Ovary (tissue), 9 donors: ENCODE results near the gene MATK. TPM values are rescaled to one million over a fixed set of nuclear protein-coding genes. Genes with fewer than 3 reads are reported as not detected.

ENCODE experiments used
- DNase-seq, 5 donors: peaks; one replicate each; pipeline ENCODE4 v3.0.0-alpha.2; 2019 to 2020
- H3K27ac ChIP-seq, 2 donors: fragments of 200-600 bp; one replicate each; pipeline versions ENCODE4 v1.5.1 to v1.8.0; 2019 to 2022
- H3K27me3 ChIP-seq: fragments of 200-600 bp; one replicate; pipeline ENCODE4 v1.8.0; 2022
- H3K36me3 ChIP-seq: fragments of 200-600 bp; sonication (generic); one replicate; pipeline ENCODE4 v1.5.1; 2019
- H3K4me1 ChIP-seq: one replicate; pipeline ENCODE4 v1.8.1; 2013; ENCODE audit warnings: mild to moderate bottlenecking, moderate library complexity; ENCODE audit not compliant: insufficient read depth
- H3K4me3 ChIP-seq: fragments of 200-600 bp; sonication (generic); one replicate; pipeline ENCODE4 v1.5.1; 2017
- H3K9me3 ChIP-seq, 2 donors: fragments of 200-600 bp in 1 of 2; sonication (generic) in 1 of 2; one replicate each; pipeline versions ENCODE4 v1.5.1 to v1.8.1; 2013 to 2019; ENCODE audit warnings: mild to moderate bottlenecking in 1 of 2, moderate library complexity in 1 of 2
- EP300 ChIP-seq: sonication (generic); formaldehyde crosslinking; IDR thresholded peaks from one replicate; pipeline ENCODE4 v1.6.1; 2017; ENCODE audit warnings: antibody characterized with exemption
- POLR2A ChIP-seq: fragments of 450-650 bp; IDR thresholded peaks from one replicate; pipeline ENCODE4 v1.6.1; 2017; ENCODE audit warnings: antibody characterized with exemption, mild to moderate bottlenecking, moderate library complexity
- WGBS, 3 donors: extraction: QIAGEN DNeasy Blood & Tissue Kit in 1 of 3; methylation state at CpG; one replicate each; pipeline versions ENCODE4 v1.1.5 to v1.1.7; 2013 to 2017; 5-methylcytosine and 5-hydroxymethylcytosine counted together
- intact Hi-C, 4 donors: fragments of 100-400 bp; cut with DNase I; formaldehyde crosslinking; loops; one replicate each; pipeline versions ENCODE4 v1.11.0 to v1.15.1; 2022 to 2023
- polyA plus RNA-seq, 2 donors: library from polyadenylated mRNA; stranded (reverse); fragments of 200-250 nt in 1 of 2; fragments of 350-450 nt in 1 of 2; fragmentation: Illumina TruSeq in 1 of 2; extraction: RNeasy Lipid Tissue Mini Kit (QIAGEN cat#74804) in 1 of 2; gene quantifications; one replicate each; pipeline ENCODE4 v1.2.3, GENCODE V29; 2013 to 2014
- total RNA-seq, 7 donors: library from RNA; depleted of rRNA in 2 of 7; stranded (reverse); fragments of >200 nt in 2 of 7; fragmentation: NEBNext Ultra II Directional in 3 of 7; extraction: Animal tissue kit (Norgen Biotek cat#: 25700) in 3 of 7; gene quantifications; one replicate each; pipeline versions ENCODE4 v1.1.0 to v1.2.4, GENCODE V29; 2016 to 2023
- TF ChIP-seq, protein P1 (sequence below), 3 donors: fragments of 450-650 bp in 2 of 3; fragments of 200-600 bp in 1 of 3; IDR thresholded peaks; one replicate each; pipeline versions ENCODE4 v1.5.1 to v1.8.0; 2016 to 2022; ENCODE audit warnings: antibody characterized with exemption in 3 of 3, mild to moderate bottlenecking in 1 of 3
- donor health status: DM: no; HTN: no; CAD: no; lungs with moderate emphysema.
- donor health status: DM: no; HTN: no; CAD: no.
- donor health status: Bipolar disorder and iron deficiency.
- donor health status: DM: yes; HTN: yes; CAD: no.
- donor health status: DM: no; HTN: no; CAD: no.
- donor health status: DM: yes; HTN: yes; CAD: no.

Gene MATK
- total and polyA plus RNA-seq, 9 donors, result 0.25 to 1.4 (median 0.72) TPM

DNA sequence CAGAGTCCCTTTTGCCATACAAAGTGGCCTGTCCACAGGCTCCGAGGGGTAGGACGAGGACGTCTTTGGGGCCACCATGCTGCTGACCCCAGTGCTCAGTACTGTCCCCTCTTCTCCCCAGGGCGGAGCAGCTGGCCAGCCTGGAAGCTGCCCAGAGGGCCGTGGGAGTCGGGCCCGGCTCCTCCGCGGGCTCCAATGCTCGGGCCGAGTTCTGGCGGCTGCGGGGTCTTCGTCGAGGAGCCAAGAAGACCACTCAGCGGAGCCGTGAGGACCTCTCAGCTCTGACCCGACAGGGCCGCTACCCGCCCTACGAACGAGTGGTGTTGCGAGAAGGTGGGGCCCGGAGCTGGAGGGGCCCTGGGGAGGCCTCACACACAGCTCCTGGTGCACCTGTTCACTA, 45.8 kb downstream of the MATK start:
- DNase-seq, result no peak
- H3K4me1 ChIP-seq, result no peaks in the 10 kb centered on the region
- H3K9me3 ChIP-seq, result no peaks in the 10 kb centered on the region
- TF ChIP-seq POLR2A, result no peak
- TF ChIP-seq, protein P1, sequence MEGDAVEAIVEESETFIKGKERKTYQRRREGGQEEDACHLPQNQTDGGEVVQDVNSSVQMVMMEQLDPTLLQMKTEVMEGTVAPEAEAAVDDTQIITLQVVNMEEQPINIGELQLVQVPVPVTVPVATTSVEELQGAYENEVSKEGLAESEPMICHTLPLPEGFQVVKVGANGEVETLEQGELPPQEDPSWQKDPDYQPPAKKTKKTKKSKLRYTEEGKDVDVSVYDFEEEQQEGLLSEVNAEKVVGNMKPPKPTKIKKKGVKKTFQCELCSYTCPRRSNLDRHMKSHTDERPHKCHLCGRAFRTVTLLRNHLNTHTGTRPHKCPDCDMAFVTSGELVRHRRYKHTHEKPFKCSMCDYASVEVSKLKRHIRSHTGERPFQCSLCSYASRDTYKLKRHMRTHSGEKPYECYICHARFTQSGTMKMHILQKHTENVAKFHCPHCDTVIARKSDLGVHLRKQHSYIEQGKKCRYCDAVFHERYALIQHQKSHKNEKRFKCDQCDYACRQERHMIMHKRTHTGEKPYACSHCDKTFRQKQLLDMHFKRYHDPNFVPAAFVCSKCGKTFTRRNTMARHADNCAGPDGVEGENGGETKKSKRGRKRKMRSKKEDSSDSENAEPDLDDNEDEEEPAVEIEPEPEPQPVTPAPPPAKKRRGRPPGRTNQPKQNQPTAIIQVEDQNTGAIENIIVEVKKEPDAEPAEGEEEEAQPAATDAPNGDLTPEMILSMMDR (IDR thresholded peaks at IDR 0.05), result no peak
- no peak for TF ChIP-seq EP300
- WGBS, 3 donors, result 76 to 87% (median 84%) methylated on average over 24 of the region's 24 CpGs
- H3K27me3 ChIP-seq, result no peaks in the 10 kb centered on the region
- H3K36me3 ChIP-seq, result no peaks in the 10 kb centered on the region
- H3K4me3 ChIP-seq, result no peak overlapping the region
- no peak overlapping the region for H3K27ac ChIP-seq
- intact Hi-C loops, result no loop called here

DNA sequence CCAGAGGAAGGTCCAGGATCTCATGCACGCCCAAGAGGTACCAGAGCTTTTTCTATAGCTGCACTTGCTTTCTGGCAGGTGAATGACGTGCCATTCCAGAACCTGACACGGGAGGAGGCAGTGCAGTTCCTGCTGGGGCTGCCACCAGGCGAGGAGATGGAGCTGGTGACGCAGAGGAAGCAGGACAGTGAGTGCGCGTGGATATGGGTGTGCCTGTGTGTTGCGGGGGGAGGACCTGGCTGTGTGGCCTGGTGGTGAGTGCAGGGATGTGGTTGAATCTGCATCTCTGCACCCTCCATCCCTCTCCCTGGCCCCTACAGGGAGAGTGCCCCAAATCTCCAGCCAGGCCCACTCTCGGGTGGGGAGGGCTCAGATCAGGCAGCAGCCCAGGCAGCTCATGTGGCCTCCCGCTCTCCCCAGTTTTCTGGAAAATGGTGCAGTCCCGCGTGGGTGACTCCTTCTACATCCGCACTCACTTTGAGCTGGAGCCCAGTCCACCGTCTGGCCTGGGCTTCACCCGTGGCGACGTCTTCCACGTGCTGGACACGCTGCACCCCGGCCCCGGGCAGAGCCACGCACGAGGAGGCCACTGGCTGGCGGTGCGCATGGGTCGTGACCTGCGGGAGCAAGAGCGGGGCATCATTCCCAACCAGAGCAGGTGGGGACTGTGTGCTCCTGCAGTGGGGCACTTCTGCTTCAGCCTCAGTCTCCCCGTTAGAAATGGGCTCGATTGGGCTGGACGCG, 47.5 kb downstream of the MATK start:
- H3K4me3 ChIP-seq, result no peak overlapping the region
- TF ChIP-seq EP300 (no peak), POLR2A (no peak)
- TF ChIP-seq, protein P1 (IDR thresholded peaks at IDR 0.05), result no peak
- H3K27me3 ChIP-seq, result no peaks in the 10 kb centered on the region
- no peak for DNase-seq
- intact Hi-C loops, result no loop called here
- no peaks in the 10 kb centered on the region for H3K4me1 ChIP-seq
- WGBS, 3 donors, result 75 to 79% (median 77%) methylated on average over 32 of the region's 32 CpGs
- H3K36me3 ChIP-seq, result no peaks in the 10 kb centered on the region
- no peaks in the 10 kb centered on the region for H3K9me3 ChIP-seq
- H3K27ac ChIP-seq, result no peak overlapping the region

DNA sequence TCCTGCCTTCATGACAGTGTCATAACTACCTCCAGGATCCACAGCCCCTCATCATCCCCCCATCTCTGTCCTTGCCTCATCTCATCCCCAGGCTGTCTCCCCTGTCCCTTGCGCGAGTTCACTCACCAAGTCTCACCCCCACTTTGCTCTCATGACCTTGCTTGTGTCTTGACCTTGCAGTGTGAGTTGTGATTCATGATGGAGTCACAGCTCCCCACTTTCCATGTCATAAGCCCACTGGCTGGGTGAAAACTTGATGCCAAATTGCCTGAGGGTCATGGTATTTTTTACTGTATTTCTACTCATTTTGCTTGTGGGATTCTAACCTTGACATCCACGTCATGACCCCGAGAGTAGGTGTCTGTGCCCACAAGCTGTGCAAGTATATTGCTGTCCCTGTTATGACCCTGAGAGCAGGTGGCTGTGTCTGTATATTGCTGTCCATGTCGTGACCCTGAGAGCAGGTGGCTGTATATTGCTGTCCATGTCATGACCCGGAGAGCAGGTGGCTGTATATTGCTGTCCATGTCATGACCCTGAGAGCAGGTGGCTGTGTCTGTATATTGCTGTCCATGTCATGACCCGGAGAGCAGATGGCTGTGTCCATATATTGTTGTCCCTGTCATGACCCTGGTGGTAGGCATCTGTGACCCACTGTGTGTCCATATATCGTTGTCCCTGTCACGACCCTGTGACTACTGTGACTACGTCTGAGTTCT, 48.5 kb downstream of the MATK start:
- no peak for DNase-seq
- Histone ChIP-seq H3K4me1 (no peaks in the 10 kb centered on the region), H3K27ac (no peak overlapping the region), H3K27me3 (no peaks in the 10 kb centered on the region), H3K36me3 (no peaks in the 10 kb centered on the region), H3K4me3 (no peak overlapping the region), H3K9me3 (no peaks in the 10 kb centered on the region)
- WGBS, 3 donors, result 77 to 82% (median 78%) methylated on average over 10 of the region's 10 CpGs
- no peak for TF ChIP-seq EP300
- TF ChIP-seq, protein P1 (IDR thresholded peaks at IDR 0.05), result no peak
- no peak for TF ChIP-seq POLR2A
- intact Hi-C loops, result no loop called here

DNA sequence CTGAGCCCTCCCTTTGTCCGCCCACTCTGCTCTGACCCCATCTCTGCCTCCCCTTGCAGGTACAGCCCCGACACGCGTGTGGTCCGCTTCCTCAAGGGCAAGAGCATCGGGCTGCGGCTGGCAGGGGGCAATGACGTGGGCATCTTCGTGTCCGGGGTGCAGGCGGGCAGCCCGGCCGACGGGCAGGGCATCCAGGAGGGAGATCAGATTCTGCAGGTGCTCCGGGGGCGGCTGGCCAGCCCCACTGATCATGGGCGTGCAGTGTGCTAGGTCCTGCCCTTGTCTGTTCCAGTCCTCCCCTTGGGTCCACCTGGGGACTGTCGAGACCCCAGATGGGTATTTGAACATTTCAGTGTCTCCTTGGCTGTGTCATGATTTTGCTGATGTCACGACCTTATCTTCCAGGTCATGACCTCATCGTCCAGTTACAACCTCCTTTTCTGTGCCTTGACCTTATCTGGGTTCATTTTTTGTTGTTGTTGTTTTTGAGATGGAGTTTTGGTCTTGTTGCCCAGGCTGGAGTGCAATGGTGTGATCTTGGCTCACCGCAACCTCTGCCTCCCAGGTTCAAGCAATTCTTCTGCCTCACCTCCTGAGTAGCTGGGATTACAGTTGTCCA, 50.0 kb downstream of the MATK start:
- no peak for DNase-seq
- H3K36me3 ChIP-seq, result no peaks in the 10 kb centered on the region
- 66 to 73% (median 73%) methylated on average over 21 of the region's 21 CpGs for WGBS, 3 donors
- intact Hi-C loops, result no loop called here
- H3K27ac ChIP-seq, result no peak overlapping the region
- no peaks in the 10 kb centered on the region for H3K27me3 ChIP-seq
- no peaks in the 10 kb centered on the region for H3K9me3 ChIP-seq
- no peaks in the 10 kb centered on the region for H3K4me1 ChIP-seq
- no peak overlapping the region for H3K4me3 ChIP-seq
- TF ChIP-seq EP300, result no peak
- TF ChIP-seq POLR2A, result no peak
- TF ChIP-seq, protein P1 (IDR thresholded peaks at IDR 0.05), result no peak
